HG03066 (cell line): ENCODE measurements around the gene NT5DC2.
"Not testable (repeated sequence)": the region's sequence is repeated elsewhere in the genome, so short reads cannot be mapped to it uniquely, and the experiment has no call there.

ENCODE experiments used
- ATAC-seq: cut with Tn5 transposase; IDR thresholded peaks from one replicate; pipeline ENCODE4 v1.9.1; 2021; ENCODE audit warnings: low read depth; ENCODE audit not compliant: unreplicated experiment

The NT5DC2 gene

DNA sequence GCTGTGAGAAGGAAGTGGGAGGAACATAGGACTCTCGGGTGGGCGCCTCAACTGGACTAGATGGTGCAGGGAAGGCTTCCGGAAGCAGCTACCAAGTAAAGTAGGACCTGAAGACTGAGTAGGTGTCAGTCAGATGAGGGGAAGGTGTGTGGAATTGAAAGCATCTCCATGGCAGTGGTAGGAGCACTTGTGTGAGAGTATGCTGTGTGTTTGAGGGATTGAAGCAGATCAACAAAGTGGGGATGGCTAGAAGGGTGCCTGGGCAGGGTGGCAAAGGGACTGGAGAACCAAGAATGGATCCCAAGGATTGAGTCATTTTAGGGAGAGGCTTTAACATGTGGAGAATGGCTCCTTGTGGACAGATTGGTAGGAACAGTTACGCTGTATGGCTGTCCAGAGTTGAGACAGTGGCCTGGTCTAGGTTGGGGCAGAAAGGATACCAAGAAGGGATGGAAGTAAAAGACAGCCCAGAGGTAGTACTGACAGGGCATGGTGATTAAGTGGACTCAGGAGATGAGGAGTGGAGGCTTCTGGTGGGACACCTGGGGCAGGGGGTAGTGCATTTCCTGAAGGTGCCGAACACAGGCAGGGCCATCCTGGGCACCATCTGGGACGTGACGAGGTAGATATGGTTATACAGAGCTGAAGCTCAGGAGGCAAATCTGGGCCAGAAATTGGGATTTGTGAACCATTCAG, 4.2 kb upstream of the NT5DC2 start:
- no peak for ATAC-seq

DNA sequence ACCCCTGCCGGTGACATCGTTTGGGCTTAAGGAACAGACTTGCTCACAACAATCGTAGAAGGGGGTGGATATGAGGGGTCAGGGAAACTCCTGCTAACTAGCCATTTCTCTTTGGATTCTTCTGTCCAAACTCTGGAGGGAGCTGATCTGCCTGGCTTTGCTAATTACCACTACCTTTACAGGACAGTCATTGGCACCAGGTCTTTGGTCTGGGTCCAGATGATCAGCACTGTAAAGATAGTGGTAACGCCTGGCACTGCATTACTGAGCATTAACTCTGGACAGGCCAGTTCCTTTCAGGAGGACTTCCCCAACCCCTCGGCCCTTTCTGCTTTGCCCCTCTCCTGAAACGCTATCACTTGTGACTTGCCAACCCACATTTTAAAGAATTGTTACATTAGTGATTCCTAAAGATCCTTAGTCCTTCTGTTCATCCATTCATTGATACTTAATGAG, 3.5 kb upstream of the NT5DC2 start:
- ATAC-seq = no peak

DNA sequence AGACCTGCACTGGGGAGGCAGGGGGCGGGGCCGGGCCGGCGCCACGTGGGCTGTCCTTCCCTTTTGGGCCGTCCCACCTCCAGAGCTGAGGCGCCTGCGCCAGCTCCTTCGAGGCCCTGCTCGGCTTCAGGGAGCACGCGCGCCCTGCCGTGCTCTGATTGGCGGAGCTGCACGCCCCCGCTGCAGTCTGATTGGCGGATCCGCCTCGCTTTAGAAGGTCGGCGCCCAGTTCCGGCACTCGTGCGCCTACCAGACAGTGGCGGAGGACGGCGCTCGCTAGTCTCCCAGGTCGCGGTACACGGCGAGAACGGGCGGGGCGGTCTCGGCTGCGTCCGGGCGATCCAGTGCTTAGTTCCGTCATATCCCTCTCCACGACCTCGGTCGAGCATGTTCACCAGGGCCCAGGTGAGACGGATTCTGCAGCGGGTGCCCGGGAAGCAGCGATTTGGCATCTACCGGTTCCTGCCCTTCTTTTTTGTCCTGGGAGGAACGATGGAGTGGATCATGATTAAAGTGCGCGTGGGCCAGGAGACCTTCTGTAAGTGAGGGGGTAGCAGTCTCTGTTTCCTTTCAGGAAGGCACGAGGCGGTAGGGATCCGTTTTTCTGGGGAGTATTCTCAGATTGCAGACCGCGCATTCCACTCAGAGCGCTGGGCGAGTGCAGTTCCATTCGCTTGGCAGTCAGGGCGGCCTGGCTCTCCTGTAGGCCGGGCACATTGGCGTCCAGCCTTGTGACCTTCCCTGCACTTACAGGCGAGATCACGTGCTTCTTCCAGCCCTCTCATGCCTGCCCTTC, 2.9 kb upstream of the NT5DC2 start, which contains the start of gene UQCC5:
Gene UQCC5 (plus strand): TSS at position 237 of the 796 bp plus-strand sequence. CDS start 151 bp downstream, at position 388.
- ATAC-seq = peak; percentile 83

DNA sequence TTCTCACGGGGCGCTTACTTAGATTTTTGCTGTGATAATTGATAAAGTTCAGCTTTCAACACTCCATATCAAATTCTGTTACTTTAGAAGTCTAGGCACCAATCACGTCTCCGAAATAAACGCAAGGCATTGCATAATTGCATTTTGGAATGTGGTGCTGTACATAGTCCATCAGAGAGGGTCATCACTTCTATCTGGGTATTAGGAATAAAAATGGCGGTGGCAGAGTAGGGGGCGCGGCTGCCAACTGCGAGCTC, 2.4 kb upstream of the NT5DC2 start:
- no peak for ATAC-seq

GRCh38 chr3:52535411-52536111, 1.9 kb upstream of the NT5DC2 start:
- ATAC-seq = no peak

- ATAC-seq = no peak
These were observed 875 bp upstream of the NT5DC2 start for GRCh38 chr3:52534281-52535183.

DNA sequence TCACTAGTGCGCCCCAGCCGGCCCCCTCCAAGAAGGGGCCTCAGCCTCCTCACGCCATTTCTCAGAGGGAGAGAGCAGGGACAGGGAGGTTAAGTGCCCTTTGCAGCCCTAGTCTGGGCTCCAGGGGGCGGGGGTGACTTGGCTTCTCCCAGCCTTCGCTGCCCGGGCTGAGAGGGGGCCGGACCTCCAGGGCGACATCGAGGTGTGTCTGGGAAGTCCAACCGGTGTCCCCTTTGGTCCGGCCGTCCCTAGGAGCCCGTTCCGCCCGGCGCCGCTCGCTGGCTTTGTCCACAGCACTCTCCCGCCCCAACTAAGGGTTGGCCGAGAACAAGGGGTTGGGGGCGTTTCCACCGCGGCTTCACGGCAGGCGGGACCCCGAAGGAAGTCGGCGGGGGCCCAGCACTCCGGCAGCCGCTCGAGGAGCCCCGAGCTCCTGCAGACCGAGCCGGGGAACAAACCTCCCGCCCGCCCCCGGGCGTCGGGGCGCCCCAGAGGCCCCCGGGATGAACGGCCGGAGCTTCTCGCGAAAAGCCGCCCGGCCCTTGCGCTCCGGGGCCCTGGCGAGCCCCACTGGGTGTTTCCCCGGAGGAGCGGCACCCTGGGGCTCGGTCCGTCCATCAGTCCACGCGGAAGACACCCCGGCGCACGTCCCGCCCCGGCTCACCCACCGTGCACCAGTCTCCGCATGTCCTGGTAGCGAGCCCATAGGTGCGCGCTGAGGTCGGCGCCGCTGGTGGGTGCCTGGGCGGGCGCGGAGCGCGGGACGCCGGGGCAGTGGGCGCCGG, 627 bp downstream of the NT5DC2 start:
- no peak for ATAC-seq

DNA sequence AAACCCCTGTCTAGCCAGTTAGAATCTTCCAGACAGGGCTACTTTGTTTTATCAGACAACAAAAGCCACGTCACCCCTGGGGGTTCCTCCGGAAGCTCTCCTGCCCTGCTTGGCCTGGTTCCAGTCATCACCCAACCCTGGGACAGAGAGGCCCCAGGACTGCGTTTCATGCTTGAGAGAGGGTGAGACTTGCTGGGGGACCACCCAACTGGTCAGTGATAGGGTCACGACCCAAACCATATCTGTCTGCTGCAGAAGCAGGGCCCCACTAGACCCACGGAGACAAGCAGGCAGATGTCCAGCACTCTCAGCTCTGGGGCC, 1.2 kb downstream of the NT5DC2 start:
- no peak for ATAC-seq

GRCh38 chr3:52531860-52532516, 1.7 kb downstream of the NT5DC2 start:
- no peak for ATAC-seq

DNA sequence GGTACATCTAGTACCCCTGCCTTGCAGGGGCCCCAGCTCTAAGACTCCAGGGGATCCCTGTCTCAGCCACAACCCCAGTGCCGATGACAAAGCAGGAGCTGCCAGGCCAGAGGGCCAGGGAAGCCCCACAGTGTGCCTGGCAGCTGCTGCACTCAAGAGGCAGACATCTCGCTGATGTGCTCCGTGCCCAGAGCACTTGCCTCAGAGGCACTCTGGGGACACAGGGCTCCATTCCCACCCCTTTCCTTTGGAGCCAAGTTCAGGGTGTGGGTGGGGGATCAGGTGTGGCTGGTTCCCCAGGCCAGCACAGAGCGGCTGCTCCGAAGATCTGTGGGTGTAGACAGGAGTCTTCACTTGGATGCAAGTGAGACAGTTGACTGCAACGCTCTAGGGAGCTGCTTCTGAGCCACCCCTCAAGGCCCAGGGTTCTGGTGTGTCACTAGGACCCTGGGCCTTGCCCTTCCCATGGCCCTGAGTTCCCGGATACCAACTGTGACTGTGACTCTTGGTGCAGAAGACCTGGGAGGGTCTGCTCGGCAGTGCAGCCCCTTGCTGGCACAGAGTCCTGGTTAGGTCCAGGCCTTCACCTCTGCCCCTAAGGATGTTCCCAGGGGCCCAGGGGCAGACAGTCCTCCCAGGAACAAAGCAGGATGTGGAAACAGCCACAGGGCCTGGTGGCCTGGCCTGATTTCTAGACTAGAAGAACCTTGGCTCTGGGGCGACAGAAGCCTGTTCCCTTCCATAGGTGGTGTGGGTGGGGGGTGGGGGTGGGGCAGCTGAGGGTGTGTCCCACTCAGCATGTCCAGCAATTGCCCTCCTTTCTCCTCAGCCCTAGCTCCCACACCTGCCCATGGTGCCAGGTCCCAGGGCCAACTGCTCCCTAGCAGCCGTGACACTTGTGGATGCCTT, 2.5 kb downstream of the NT5DC2 start:
- no peak for ATAC-seq

GRCh38 chr3:52529376-52530333, 4.0 kb downstream of the NT5DC2 start:
- ATAC-seq = no peak

GRCh38 chr3:52528586-52529375, 4.9 kb downstream of the NT5DC2 start:
- ATAC-seq = no peak

DNA sequence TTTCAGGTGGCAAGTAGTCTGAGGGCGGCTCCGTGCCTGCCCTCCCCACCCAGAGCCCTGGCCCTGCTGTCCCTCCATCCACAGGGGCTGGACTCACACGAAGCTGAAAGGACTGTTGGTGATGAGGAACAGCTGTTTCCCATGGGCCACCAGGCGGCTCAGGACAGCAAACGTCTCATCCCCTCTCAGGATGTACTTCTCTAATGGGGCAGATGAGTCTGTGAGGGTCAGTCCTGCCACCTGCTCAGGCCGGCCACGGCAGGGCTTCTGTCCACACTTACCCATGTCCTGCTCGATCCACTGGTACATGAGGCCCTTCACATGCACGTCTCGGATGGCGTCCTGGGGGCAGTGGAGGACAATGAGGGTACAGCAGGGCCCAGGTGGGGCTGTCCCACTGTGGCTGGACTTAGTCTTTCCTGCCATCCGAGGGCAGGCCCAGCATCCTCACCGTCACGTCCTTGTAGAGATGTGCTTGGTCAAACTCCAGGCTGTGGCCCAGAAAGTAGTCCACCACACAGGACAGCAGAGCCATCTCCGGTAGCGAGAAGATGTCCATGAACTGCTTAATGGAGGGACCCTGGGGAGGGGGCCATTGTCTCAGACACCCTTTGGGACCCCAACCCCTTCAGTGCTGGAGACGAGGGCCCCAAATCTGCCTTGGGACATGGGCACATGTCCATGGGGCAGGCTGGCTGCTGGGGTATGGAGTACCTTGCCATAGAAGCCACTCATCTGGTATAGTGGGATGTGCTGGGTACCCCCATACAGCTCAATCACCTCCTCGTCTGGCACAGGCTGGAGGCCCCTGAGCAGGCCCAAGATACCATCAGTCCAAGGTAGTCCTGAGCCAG, 5.7 kb downstream of the NT5DC2 start:
- ATAC-seq = no peak

- no peak for ATAC-seq
These were observed 6.5 kb downstream of the NT5DC2 start for GRCh38 chr3:52527039-52527731.

- not testable (repeated sequence) for ATAC-seq
These were observed 7.0 kb downstream of the NT5DC2 start for GRCh38 chr3:52526671-52527038.
